Astrocyte (in vitro differentiated cells and primary cell): ENCODE results near the gene WDSUB1. TPM values are rescaled to one million over a fixed set of nuclear protein-coding genes. Genes with fewer than 3 reads are reported as not detected.

ENCODE experiments used
- DNase-seq: peaks from one replicate; pipeline ENCODE4 v3.0.0-alpha.2; 2010; ENCODE audit warnings: low read depth
- FAIRE-seq: peaks from 2 replicates; lab custom pipeline; 2011; peaks lifted over from hg19 to GRCh38; lab: Jason Lieb, UNC
- H2AFZ ChIP-seq: 2 replicates; pipeline ENCODE4 v1.6.0; 2012; ENCODE audit warnings: low read depth, low read length, inconsistent platforms
- H3K27ac ChIP-seq: 2 replicates; pipeline ENCODE4 v1.5.1; 2011; ENCODE audit warnings: low read depth, low read length, inconsistent platforms
- H3K27me3 ChIP-seq: 2 replicates; pipeline ENCODE4 v1.6.0; 2011; ENCODE audit warnings: low read length, inconsistent platforms; ENCODE audit not compliant: insufficient read depth
- H3K36me3 ChIP-seq: 2 replicates; pipeline ENCODE4 v1.5.1; 2011; ENCODE audit warnings: low read length, inconsistent platforms; ENCODE audit not compliant: insufficient read depth
- H3K4me1 ChIP-seq: 2 replicates; pipeline ENCODE4 v1.5.1; 2011; ENCODE audit warnings: low read length, inconsistent platforms; ENCODE audit not compliant: insufficient read depth
- H3K4me2 ChIP-seq: 2 replicates; pipeline ENCODE4 v1.6.0; 2012; ENCODE audit warnings: low read length, inconsistent platforms
- H3K4me3 ChIP-seq: 2 replicates; pipeline ENCODE4 v1.5.1; 2011; ENCODE audit warnings: low read depth, mild to moderate bottlenecking, low read length, inconsistent platforms; ENCODE audit not compliant: insufficient read depth
- H3K79me2 ChIP-seq: 2 replicates; pipeline ENCODE4 v1.6.0; 2012; ENCODE audit warnings: mild to moderate bottlenecking, low read length, inconsistent platforms; ENCODE audit not compliant: insufficient read depth
- H3K9ac ChIP-seq: 2 replicates; pipeline ENCODE4 v1.6.0; 2012; ENCODE audit warnings: mild to moderate bottlenecking, low read length, inconsistent platforms
- H3K9me3 ChIP-seq: 2 replicates; pipeline ENCODE4 v1.5.1; 2012; ENCODE audit warnings: low read depth, mild to moderate bottlenecking, low read length, inconsistent platforms; ENCODE audit not compliant: insufficient read depth
- H4K20me1 ChIP-seq: 2 replicates; pipeline ENCODE4 v1.6.0; 2012; ENCODE audit warnings: low read length, inconsistent platforms; ENCODE audit not compliant: insufficient read depth
- H3K27ac Mint-ChIP-seq: one replicate; pipeline ENCODE4 v1.8.0; 2021; ENCODE audit warnings: mild to moderate bottlenecking, mixed read lengths; ENCODE audit not compliant: unreplicated experiment
- H3K27me3 Mint-ChIP-seq: one replicate; pipeline ENCODE4 v1.8.0; 2021; ENCODE audit warnings: low read depth, mixed read lengths; ENCODE audit not compliant: unreplicated experiment
- H3K36me3 Mint-ChIP-seq: one replicate; pipeline ENCODE4 v1.8.0; 2021; ENCODE audit warnings: low read depth, mixed read lengths; ENCODE audit not compliant: unreplicated experiment
- H3K4me1 Mint-ChIP-seq: one replicate; pipeline ENCODE4 v1.8.0; 2021; ENCODE audit warnings: low read depth, mixed read lengths; ENCODE audit not compliant: unreplicated experiment
- H3K4me3 Mint-ChIP-seq: one replicate; pipeline ENCODE4 v1.8.0; 2021; ENCODE audit warnings: mild to moderate bottlenecking, moderate library complexity, mixed read lengths; ENCODE audit not compliant: unreplicated experiment
- H3K9me3 Mint-ChIP-seq: one replicate; pipeline ENCODE4 v1.8.0; 2021; ENCODE audit warnings: mild to moderate bottlenecking, mixed read lengths; ENCODE audit not compliant: unreplicated experiment
- CTCF ChIP-seq: IDR thresholded peaks from 2 replicates; pipeline ENCODE4 v1.5.1; 2011; ENCODE audit warnings: low read depth, mild to moderate bottlenecking, inconsistent platforms, low read length, moderate library complexity; ENCODE audit not compliant: insufficient read depth
- EZH2 ChIP-seq: IDR thresholded peaks from 2 replicates; pipeline ENCODE4 v1.6.1; 2012; ENCODE audit warnings: mild to moderate bottlenecking, low read length, inconsistent platforms; ENCODE audit not compliant: insufficient read depth
- total RNA-seq: library from RNA; stranded (reverse); gene quantifications from 2 replicates; pipeline ENCODE4 v1.2.1, GENCODE V29; 2021

The WDSUB1 gene
- total RNA-seq, 1 donor from 2014 or later, result 5.4 TPM

DNA sequence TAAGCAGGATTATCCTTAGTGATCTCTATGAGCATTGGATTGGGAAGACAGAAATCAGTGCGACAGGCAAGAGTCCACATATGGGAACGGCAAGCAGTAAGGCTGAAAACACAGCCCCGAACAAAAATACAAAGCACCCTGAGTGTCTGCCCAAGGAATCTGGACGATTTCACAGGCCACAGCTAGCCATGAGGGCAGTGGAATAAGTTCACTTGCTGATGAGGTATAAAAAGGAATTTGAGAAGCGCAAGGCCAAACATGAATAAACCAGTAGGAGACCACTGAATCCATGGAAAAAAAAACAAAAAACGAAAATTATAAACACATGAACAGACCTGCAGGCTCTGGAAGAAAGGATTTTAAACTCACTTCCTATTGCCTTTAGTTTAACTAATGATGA, 24.3 kb downstream of the WDSUB1 start:
- peak overlapping the region; percentile 31 for H3K4me2 ChIP-seq
- no peaks in the 10 kb centered on the region for H3K27me3 ChIP-seq
- no peak for FAIRE-seq
- no peaks in the 10 kb centered on the region for H3K9me3 Mint-ChIP-seq
- H3K27ac ChIP-seq, result peak overlapping the region; percentile 14
- H3K4me1 ChIP-seq, result no peaks in the 10 kb centered on the region
- H3K9ac ChIP-seq, result no peak overlapping the region
- H3K79me2 ChIP-seq, result no peaks in the 10 kb centered on the region
- no peaks in the 10 kb centered on the region for H3K27me3 Mint-ChIP-seq
- H3K36me3 Mint-ChIP-seq, result no peaks in the 10 kb centered on the region
- no peak for TF ChIP-seq EZH2
- TF ChIP-seq CTCF, result no peak
- no peak for DNase-seq
- H3K4me3 ChIP-seq, result no peak overlapping the region
- no peak overlapping the region for H2AFZ ChIP-seq
- no peak overlapping the region for H3K27ac Mint-ChIP-seq
- H3K36me3 ChIP-seq, result no peaks in the 10 kb centered on the region
- no peaks in the 10 kb centered on the region for H3K9me3 ChIP-seq
- H3K4me3 Mint-ChIP-seq, result no peak overlapping the region
- H4K20me1 ChIP-seq, result no peaks in the 10 kb centered on the region
- peaks cover 10% of the 10 kb centered on the region for H3K4me1 Mint-ChIP-seq

DNA sequence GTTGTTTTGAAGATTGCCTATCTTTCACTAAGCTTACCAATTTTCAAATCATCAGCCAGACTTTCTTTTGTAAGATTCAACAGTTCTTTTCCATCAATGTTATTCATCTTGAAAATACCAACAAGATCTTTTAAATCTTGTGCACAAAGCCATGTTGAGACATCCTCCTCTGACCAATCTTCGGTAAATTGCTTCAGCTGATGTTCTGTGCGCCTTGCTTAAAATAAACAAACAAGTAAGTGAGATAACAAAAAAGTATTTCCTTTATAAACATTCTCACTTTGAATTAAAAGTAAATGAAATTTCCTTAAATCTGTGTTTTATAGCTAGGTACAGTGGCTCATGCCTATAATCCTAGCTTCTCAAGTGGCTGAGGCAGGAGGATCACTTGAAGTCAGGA, 30.3 kb downstream of the WDSUB1 start:
- Mint-ChIP-seq H3K27me3 (no peaks in the 10 kb centered on the region), H3K4me1 (no peaks in the 10 kb centered on the region), H3K9me3 (no peaks in the 10 kb centered on the region), H3K36me3 (peaks cover 5% of the 10 kb centered on the region), H3K4me3 (no peak overlapping the region), H3K27ac (no peak overlapping the region)
- Histone ChIP-seq H3K27ac (no peak overlapping the region), H3K79me2 (no peaks in the 10 kb centered on the region), H3K9me3 (no peaks in the 10 kb centered on the region), H2AFZ (no peak overlapping the region), H3K9ac (no peak overlapping the region), H3K36me3 (no peaks in the 10 kb centered on the region), H3K4me3 (no peak overlapping the region), H3K4me1 (no peaks in the 10 kb centered on the region), H3K4me2 (no peak overlapping the region), H4K20me1 (no peaks in the 10 kb centered on the region), H3K27me3 (no peaks in the 10 kb centered on the region)
- TF ChIP-seq CTCF (no peak), EZH2 (no peak)
- no peak for FAIRE-seq
- DNase-seq, result peak; percentile 7

GRCh38 chr2:159252905-159253304, 33.6 kb downstream of the WDSUB1 start:
- H3K27me3 ChIP-seq, result no peaks in the 10 kb centered on the region
- no peaks in the 10 kb centered on the region for H4K20me1 ChIP-seq
- no peak overlapping the region for H3K27ac ChIP-seq
- H3K36me3 Mint-ChIP-seq, result peaks cover 5% of the 10 kb centered on the region
- no peaks in the 10 kb centered on the region for H3K27me3 Mint-ChIP-seq
- no peaks in the 10 kb centered on the region for H3K9me3 ChIP-seq
- peaks cover 4% of the 10 kb centered on the region for H3K4me1 ChIP-seq
- H3K4me3 ChIP-seq, result no peak overlapping the region
- no peaks in the 10 kb centered on the region for H3K79me2 ChIP-seq
- H3K4me1 Mint-ChIP-seq, result no peaks in the 10 kb centered on the region
- no peak overlapping the region for H3K9ac ChIP-seq
- DNase-seq, result no peak
- H3K4me2 ChIP-seq, result no peak overlapping the region
- no peak overlapping the region for H3K4me3 Mint-ChIP-seq
- no peak for FAIRE-seq
- TF ChIP-seq CTCF (no peak), EZH2 (no peak)
- H3K9me3 Mint-ChIP-seq, result no peaks in the 10 kb centered on the region
- no peaks in the 10 kb centered on the region for H3K36me3 ChIP-seq
- H2AFZ ChIP-seq, result no peak overlapping the region
- H3K27ac Mint-ChIP-seq, result no peak overlapping the region
